Measurements from ENCODE around the gene ENAH.

- no peak for TF ChIP-seq YY1 (IDR thresholded peaks at IDR 0.05; ENCODE audit: low read depth)
- TF ChIP-seq FOXM1 (IDR thresholded peaks at IDR 0.05; ENCODE audit: borderline replicate concordance, low read depth): no peak
- TF ChIP-seq CEBPB (IDR thresholded peaks at IDR 0.05): no peak
- no peak for TF ChIP-seq RAD21 (IDR thresholded peaks at IDR 0.05; ENCODE audit: low read depth)
Measured at GRCh38 chr1:225692517-225692879, 39.6 kb upstream of the ENAH start.

Data from Ishikawa (cell line).